Stimulated activated CD4-positive, alpha-beta T cell treated with anti-CD3 and anti-CD28 coated beads, TNF-alpha, amount 100 ng/mL, for 1 hour (primary cell): ENCODE data around the gene P2RX2.

Experiments used
- DNase-seq, 3 donors: peaks; one replicate each; pipeline ENCODE4 v3.0.0-alpha.2; 2020; ENCODE audit warnings: low read depth in 3 of 3, low spot score in 1 of 3

The P2RX2 gene

DNA sequence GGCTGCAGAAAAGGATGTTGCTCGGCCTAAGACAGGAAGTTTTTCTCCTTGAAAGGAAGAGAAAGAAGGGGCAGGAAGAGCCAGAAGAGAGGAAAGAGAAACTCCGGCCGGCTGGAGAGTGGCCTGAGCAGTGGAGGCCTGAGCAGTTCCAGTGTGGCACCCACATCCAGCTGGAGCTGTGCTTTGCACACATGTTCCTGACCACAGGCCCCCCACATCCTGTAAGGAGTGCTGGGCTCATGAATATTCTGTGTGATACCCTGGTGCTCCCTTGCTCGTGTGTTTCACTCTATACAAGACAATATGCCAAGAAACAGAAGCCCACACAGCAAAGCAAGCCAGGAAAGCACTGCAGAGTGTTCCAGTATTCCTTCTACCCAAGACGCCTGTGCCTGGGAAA is 41.5 kb downstream of the P2RX2 start:
- DNase-seq: no peak

DNA sequence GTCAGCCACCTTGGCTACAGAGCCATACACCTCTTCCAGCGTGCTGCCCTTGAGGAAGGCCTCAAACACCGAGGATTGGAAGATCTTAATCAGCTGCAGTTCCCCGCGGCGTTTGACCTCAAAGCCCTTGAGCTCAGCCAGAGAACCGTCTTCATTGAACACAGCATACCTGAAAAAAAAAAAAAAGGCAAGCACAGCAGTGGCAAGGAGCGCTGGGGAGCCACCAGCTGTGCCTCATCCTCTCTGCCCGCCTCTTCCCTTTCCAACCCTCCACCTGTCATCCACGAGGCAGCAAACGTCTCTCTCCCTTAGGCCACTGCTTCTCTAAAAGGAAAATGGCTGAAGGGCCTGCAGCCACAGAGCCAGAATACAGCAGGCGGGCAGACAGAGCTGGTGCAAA is 42.4 kb downstream of the P2RX2 start:
- DNase-seq: no peak

DNA sequence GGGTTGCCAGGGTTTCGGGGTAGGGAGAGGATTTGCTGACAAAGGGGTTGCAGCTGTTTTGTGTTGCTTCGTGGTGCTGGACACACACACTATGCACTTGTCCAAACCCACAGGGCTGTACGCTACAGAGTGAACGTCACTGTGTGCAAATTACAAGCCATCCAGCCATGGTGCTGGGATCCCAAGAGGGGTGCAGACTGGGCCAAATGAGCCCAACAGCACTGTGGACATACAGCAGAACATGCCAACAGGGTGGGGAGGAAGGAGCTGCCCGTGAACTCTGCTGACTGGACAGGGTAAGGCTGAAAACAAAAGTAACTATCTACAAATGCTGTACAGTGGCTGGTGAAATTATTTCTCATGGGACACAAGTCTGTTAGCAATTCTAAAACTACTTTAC is 43.4 kb downstream of the P2RX2 start:
- DNase-seq: no peak

DNA sequence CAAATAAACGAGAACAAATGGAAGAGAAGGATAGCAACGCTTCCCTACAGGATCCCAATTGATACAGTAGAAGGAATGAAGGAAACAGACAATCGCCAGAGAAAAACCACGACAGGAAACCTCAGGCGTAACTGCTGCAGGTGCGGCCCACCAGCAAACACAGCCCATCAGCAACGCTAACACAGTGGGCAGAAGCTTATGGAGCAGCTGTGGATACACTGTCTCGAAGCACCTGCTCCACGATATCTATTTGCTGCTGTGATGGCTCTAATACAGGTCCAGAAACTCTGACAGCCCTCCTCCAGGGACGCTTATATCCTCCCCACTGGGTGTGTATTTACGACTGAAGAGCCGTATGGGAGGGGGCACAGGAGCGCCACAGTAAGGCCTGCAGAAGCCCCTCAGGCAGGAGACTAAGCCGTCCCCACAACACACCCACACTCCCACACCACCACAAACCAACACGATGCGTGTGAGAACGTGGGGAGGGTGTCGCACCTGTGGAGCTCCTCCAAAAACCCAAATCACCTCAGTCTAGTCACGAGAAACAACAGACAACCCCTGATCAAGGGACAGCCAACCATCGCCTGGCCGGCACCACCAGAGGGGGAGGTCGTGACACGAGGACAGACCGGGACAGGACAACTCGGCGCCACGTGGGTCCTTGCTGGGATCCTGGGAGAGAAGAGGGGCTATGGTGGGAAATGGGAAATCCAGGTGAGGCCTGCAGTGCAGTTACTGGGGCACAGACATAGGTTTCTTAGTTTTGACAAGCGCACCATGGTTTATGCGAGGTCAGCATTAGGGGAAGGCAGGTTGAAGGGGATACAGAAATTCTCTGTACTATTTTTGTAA is 44.6 kb downstream of the P2RX2 start:
- no peak for DNase-seq

DNA sequence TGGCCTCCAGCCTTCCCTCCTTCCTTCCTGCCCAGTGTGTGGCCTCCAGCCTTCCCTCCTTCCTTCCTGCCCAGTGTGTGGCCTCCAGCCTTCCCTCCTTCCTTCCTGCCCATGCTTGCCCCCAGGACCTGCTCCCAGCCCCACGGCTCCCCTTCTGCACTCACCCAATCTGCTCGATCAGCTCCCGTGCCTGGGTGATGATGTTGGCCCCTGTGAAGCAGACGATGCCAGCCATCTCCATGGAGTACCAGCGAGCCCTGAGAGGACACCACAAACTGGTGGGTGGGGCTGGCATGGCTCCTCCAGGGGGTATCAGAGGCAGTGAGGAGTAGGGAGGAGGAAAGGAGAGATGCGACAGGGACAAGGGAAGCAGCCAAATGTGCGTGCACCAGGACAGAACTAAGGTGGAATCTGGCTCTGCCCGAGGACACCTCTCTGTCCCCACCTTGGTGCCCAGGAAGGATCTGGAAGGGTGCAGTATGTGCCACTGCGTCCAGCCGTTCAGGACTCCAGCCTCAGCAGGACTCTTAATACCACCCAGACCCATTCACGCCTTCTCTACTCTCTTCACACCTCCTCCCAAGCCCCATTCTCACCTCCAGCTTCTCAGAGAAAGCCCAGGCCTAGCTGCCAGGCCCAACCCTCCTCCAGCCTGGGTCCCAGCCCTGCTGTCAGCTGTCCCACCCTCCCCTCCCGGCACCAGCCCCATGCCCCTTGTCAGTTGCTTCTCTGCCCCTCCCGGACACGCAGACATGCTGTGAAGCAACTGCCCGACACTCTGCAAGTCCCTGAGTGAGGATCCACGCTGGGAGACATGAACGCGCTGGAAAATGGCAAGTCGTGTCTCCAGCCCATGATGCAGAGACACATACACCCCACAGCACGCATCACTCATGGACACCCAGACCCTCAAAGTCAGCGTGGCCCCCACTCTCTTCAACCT is 45.9 kb downstream of the P2RX2 start:
- no peak for DNase-seq

DNA sequence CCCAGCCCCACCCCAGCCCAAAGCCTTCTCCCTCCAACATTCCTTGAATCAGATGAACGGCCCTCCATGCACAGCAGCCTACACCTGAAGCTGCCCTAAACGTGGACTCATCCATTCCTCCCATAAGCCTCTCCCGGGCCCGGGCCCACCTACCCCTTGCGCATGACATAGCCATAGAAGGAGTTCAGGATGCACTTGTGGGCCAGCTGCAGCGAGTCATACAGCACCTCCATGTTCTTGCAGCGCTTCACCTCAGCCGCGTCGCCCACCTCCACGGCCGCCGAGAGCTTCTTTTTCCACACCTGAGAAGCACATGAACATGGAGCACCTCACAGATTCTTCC is 46.5 kb downstream of the P2RX2 start:
- DNase-seq: no peak

DNA sequence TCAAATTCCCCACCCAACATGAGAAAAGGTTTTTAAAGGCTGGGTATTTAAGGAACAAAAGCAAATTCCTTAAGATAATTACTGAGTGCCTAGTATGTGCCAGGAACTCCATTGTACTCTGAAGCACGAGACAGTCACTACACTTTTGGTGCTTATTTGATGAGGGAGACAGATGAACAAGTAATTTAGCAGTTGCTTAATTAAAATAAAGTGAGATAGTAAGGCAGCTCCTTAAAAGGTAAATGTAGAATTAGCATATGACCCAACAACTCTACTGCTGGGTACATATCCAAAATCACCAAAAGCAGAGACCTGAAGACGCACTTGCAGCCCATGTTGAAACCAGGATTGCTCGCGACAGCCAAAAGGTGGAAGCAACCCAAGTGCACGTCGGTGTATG is 47.2 kb downstream of the P2RX2 start:
- no peak for DNase-seq

DNA sequence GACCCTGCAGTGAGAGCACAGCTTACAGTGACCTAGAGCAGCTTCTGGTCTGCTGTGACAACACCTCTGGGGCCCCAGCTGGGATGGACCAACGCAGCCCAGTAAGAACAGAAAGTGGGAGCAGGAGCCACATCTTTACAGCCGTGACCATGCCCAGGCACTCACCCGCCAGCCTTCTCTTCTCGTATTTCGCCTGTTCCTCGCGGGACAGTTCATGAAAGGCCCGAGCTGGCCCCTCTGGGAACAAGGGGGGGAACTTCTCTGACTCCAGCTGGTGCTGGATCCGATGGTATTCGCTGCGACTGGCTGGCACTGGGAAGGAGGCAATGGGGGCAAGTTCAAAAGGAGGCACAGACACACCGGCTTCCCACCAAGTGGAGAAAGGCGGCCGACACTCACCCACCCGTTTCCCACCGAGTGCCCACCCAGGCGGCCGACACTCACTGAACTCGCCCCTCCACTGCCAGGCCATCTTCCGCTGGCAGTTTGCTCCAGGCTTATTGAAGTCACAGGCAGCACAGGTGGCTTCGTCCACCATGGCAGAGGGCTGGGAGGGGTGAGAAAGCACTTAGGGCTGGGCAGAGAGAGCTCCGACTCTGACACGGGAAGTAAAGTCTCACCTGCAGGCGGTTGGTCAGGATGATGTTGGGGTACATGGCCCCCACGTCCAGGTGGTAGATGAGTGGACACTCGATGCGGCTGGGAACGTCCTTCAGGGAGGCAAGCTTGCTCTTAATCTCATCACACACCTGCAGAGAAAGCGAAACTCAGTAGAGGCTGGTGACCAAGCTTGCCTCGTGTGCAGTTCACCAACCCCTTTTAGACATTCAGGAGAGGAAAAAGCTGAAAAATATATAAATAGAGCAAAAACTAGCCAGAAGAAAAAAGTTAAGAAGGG is 49.9 kb downstream of the P2RX2 start:
- no peak for DNase-seq

DNA sequence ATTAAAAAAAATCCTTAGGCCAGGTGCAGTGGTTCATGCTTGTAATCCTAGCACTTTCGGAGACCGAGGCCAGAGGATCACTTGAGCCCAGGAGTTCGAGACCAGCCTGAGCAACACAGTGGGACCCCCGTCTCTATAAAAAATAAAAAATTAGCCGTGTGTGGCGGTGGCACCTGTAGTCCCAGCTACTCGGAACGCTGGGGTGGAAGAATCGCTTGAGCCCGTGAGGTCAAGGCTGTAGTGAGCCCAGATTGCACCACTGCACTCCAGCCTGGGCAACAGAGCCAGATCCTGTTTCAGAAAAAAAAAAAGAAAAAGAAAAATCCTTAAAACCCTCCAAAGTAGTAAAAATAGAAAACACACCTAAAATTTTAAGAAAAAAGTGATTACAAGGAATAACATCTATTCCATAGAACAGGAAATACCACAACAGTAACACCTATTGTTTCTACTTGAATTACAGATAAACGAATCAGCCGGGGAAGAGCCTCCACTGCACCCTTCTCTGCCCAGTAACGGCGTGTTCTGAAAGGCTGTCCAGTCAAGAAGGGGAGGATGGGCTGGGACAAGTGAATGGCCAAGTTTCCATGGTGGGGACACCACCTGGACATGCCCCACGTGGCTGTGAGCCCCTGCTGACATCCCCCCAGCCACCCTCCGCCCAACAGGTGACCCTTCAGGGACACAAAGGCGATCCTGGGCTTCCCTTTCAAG is 50.7 kb downstream of the P2RX2 start:
- no peak for DNase-seq
